Measurements from ENCODE around the gene ASNS. TPM values are rescaled to one million over a fixed set of nuclear protein-coding genes. Genes with fewer than 3 reads are reported as not detected.
"Not testable (repeated sequence)": the region's sequence is repeated elsewhere in the genome, so short reads cannot be mapped to it uniquely, and the experiment has no call there.

The ASNS gene, protein sequence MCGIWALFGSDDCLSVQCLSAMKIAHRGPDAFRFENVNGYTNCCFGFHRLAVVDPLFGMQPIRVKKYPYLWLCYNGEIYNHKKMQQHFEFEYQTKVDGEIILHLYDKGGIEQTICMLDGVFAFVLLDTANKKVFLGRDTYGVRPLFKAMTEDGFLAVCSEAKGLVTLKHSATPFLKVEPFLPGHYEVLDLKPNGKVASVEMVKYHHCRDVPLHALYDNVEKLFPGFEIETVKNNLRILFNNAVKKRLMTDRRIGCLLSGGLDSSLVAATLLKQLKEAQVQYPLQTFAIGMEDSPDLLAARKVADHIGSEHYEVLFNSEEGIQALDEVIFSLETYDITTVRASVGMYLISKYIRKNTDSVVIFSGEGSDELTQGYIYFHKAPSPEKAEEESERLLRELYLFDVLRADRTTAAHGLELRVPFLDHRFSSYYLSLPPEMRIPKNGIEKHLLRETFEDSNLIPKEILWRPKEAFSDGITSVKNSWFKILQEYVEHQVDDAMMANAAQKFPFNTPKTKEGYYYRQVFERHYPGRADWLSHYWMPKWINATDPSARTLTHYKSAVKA
- total RNA-seq: 100 to 1,000 TPM; 100 to 142 (median 120) TPM

DNA sequence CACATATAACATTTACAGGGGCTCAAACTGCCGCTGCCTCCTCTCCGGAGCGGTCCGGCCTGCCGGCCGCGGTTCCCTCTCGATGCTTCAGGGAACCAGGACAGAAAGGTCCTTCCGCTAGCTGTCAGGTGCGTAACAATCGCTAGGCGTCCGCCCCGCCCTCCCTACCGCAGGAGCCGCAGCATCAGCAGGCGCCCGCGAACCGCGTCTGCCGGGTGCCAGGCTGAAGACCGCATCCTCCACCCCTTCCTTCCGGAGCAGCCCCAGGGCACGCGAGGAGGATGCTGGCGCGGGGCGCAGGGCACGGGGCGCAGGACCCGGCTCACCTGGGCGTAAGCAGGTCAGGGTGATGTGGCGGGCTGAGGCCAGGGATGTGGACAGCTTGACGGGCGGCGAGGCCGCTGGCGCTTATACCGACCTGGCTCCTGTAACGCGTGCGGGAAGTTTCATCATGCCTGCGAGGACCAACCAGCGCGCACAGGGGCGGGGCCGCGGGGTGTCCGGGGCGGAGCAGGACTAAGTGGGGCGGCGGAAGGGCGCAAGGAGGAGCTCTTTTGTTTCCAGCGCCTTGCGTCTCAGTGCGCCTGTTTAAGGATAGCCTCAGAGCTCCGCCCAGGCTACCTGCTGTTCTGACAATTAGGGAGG lies at the start of gene ASNS:
Gene ASNS, minus strand, starts transcription at position 384 of the 645 bp plus-strand sequence. CDS start 3,252 bp downstream, outside the sequence.
- H3K4me1 Mint-ChIP-seq (ENCODE audit: low read depth): peaks cover 8% of the 10 kb centered on the region
- DNase-seq (peak; percentile 87), ATAC-seq (peak; percentile 96 to 97)
- H3K9me3 Mint-ChIP-seq: no peaks in the 10 kb centered on the region
- peaks cover 23% of the 10 kb centered on the region for H3K36me3 Mint-ChIP-seq (ENCODE audit: insufficient read depth)
- H3K4me3 Mint-ChIP-seq: peak within 1 kb of the TSS; percentile 92
- no peaks in the 10 kb centered on the region for H3K27me3 Mint-ChIP-seq (ENCODE audit: low read depth)

DNA sequence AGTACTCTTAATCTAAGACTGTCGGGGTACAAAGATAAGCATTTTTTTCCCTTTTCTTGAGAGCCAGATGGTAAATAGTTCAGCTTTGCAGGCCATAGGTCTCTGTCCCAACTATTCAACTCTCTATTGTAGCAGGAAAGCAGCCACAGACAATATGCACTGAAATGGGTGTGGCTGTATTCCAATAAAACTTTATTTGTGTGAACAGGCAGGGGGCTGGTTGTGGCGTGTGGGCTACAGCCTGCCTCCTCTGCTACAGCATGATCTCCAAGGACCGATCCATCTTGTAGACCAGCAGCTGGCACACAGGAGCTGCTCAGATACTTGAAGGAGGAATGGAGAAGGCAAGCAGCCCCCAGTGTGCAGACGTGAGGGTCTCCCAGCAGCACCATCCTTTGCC lies 49.0 kb upstream of the ASNS start:
- H3K27me3 Mint-ChIP-seq (ENCODE audit: low read depth); H3K4me1 Mint-ChIP-seq (ENCODE audit: low read depth); DNase-seq; H3K36me3 Mint-ChIP-seq (ENCODE audit: insufficient read depth); ATAC-seq; H3K4me3 Mint-ChIP-seq; H3K9me3 Mint-ChIP-seq: not testable (repeated sequence)

DNA sequence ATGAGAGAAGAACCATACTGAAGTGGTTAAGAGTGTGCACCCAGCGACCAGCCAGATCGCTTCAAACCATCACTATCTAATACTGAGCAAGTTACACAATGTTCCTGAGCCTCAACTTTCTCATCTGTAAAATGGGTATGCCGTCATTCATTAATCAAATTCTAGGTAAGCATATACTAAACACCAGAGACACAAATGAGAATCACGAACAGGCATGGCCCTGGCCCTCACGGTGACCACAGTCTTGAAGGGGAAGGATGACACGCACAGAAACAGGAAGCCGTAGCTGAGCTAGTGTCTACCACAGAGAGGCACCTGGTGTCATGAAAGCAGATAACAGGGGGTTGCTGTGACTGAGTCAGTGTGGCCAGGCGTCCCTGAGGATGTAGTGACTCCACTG lies 43.1 kb upstream of the ASNS start:
- not testable (repeated sequence) for H3K4me1 Mint-ChIP-seq (ENCODE audit: low read depth); ATAC-seq; H3K36me3 Mint-ChIP-seq (ENCODE audit: insufficient read depth); H3K27me3 Mint-ChIP-seq (ENCODE audit: low read depth); H3K9me3 Mint-ChIP-seq; H3K4me3 Mint-ChIP-seq; DNase-seq

DNA sequence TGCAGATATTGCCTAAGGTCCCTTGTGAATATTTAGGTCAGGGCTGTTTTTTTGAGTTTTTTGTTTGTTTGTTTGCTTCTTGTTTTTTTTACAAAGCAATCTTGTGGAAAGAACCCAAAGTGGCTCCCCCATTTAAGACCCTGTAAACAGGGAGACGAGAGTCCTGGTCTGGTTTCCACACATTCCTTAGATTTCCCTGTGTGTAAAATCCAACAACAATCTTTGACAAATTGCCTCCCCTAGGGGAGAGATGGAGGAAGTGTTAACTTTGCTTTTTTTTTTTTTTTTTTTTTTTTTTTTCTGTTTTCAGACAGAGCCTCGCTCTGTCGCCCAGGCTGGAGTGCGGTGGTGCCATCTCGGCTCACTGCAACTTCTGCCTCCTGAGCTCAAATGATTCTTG lies 40.1 kb upstream of the ASNS start:
- not testable (repeated sequence) for H3K9me3 Mint-ChIP-seq; H3K36me3 Mint-ChIP-seq (ENCODE audit: insufficient read depth); H3K4me1 Mint-ChIP-seq (ENCODE audit: low read depth); H3K4me3 Mint-ChIP-seq; ATAC-seq; H3K27me3 Mint-ChIP-seq (ENCODE audit: low read depth); DNase-seq

DNA sequence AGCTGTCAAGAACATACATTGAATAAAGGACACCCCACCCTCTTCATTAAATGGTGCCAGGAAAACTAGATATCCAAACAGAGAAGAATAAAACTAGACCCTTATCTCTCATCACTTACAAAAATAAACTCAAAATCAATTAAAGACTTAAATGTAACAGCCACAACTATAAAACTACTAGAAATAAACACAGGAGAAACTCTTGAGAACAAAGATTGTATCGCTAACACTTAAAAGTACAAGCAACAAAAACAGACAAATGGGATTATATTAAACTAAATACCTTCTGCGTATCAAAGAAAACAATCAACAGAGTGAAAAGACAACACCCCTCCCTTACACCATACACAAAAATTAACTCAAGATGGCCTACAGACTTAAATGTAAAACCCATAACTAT lies 24.7 kb upstream of the ASNS start:
- H3K27me3 Mint-ChIP-seq (ENCODE audit: low read depth); H3K9me3 Mint-ChIP-seq; DNase-seq; H3K4me3 Mint-ChIP-seq; H3K36me3 Mint-ChIP-seq (ENCODE audit: insufficient read depth); ATAC-seq; H3K4me1 Mint-ChIP-seq (ENCODE audit: low read depth): not testable (repeated sequence)

DNA sequence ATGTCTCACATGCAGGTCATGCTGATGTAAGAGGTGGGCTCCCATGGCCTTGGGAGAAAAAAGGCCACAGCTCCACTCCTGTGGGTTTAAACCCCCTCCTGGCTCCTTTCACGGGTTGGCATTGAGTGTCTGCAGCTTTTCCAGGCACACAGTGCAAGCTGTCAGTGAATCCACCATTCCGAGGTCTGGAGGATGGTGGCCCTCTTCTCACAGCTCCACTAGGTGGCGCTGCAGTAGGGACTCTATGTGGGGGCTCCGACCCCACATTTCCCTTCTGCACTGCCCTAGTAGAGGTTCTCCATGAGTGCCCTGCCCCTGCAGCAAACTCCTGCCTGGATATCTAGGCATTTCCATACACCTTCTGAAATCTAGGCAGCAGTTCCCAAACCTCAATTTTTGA lies 19.5 kb upstream of the ASNS start:
- H3K9me3 Mint-ChIP-seq: peaks cover 12% of the 10 kb centered on the region
- not testable (repeated sequence) for H3K4me3 Mint-ChIP-seq; H3K36me3 Mint-ChIP-seq (ENCODE audit: insufficient read depth); DNase-seq; H3K27me3 Mint-ChIP-seq (ENCODE audit: low read depth); H3K4me1 Mint-ChIP-seq (ENCODE audit: low read depth); ATAC-seq

DNA sequence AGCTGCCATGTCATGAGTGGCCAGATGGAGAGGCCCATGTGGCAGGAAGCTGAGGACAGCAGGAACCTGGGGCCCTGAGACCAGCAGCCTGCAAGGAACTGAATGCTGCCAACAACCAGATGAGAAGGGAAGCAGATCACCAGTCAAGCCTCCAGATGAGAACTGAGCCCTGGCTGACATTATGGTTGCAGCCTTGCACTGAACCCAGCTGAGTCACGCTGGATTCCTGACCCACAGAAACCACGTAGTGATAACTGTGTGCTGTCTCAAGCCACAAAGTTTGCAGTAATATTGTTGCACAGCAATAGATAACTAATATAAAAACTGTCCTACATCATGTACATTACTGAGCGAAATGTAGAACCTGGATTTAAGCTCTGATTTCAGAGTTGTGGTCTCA lies 7.3 kb upstream of the ASNS start:
- H3K4me1 Mint-ChIP-seq (ENCODE audit: low read depth); H3K4me3 Mint-ChIP-seq; H3K9me3 Mint-ChIP-seq; DNase-seq; H3K27me3 Mint-ChIP-seq (ENCODE audit: low read depth); ATAC-seq; H3K36me3 Mint-ChIP-seq (ENCODE audit: insufficient read depth): not testable (repeated sequence)

DNA sequence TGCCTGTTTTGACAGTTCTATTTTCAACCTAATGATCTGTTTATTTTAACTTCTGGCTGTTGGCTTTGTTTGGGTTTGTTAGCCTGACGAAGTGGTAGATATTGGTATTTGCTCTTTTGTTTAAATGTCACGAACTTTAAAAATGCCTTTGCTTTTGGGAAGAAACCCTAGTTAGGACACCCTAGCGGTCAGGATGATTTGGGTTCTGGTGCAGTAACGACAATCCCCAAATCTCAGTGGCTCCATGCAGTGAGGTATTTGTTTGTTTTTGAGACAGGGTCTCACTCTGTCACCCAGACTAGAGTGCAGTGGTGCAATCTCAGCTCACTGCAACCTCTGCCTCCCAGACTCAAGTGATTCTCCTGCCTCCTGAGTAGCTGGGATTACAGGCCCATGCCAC lies 2.7 kb upstream of the ASNS start:
- not testable (repeated sequence) for H3K9me3 Mint-ChIP-seq; H3K4me3 Mint-ChIP-seq; ATAC-seq; H3K27me3 Mint-ChIP-seq (ENCODE audit: low read depth); H3K36me3 Mint-ChIP-seq (ENCODE audit: insufficient read depth); DNase-seq; H3K4me1 Mint-ChIP-seq (ENCODE audit: low read depth)

DNA sequence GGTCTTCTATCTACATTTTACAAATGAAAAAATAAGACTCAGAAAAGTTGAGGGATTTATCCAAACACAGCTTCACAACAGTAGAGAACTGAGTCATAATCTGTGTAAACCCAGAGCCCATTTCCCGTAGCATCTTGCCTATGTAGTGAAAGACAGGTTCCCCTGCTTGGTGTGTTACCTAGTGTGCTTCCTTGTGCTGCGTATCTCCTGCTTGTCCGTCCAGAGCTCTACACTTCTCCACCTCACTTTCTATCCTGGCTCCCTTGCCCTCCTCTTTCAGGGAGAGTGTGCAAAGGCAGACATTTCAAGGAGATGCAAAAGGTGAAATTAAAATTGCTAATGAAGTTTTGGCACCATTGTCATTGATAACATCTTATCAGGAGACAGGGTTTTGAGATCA lies 1.4 kb upstream of the ASNS start:
- peaks cover 15% of the 10 kb centered on the region for H3K36me3 Mint-ChIP-seq (ENCODE audit: insufficient read depth)
- no peak for ATAC-seq
- H3K27me3 Mint-ChIP-seq (ENCODE audit: low read depth): no peaks in the 10 kb centered on the region
- DNase-seq: no peak
- peaks cover 8% of the 10 kb centered on the region for H3K4me1 Mint-ChIP-seq (ENCODE audit: low read depth)
- H3K4me3 Mint-ChIP-seq: no peak overlapping the region
- no peaks in the 10 kb centered on the region for H3K9me3 Mint-ChIP-seq

DNA sequence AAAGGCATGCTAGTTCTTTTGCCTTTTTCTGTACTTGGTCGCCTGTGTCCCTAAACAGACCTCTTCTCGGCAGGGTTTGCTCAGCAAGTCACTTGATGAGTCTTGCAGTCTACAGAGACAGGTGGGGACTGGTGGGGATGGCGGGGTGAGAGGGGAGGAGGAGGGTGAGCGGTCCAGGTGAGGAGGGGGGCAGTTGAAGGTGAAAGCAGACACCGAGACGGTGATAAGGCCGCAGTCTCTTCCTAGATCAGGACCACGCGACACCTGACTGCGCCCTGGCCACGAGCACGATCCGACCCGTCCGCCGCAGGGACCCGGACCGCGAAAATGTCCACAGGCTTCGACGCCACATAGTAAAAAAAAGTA lies 566 bp downstream of the ASNS start:
- Mint-ChIP-seq H3K4me1 (ENCODE audit: low read depth) (peaks cover 8% of the 10 kb centered on the region), H3K27me3 (ENCODE audit: low read depth) (no peaks in the 10 kb centered on the region), H3K4me3 (peak overlapping the region; percentile 92), H3K9me3 (no peaks in the 10 kb centered on the region), H3K36me3 (ENCODE audit: insufficient read depth) (peaks cover 23% of the 10 kb centered on the region)
- ATAC-seq (peak; percentile 28 to 30), DNase-seq (peak; percentile 34)

DNA sequence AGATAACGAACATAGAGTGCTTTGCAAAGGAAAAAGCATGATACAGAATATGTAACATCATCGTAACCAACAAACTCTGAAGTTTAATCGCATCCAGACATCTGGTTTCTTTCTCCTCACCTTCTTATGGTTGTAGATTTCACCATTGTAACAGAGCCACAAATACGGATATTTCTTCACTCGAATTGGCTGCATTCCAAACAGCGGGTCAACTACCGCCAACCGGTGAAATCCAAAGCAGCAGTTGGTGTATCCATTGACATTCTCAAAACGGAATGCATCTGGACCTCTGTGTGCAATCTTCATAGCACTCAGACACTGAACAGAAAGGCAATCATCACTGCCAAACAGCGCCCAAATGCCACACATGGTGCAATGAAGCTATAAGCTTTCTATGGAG lies 3.4 kb downstream of the ASNS start:
- Mint-ChIP-seq H3K9me3 (no peaks in the 10 kb centered on the region), H3K4me3 (no peak overlapping the region), H3K27me3 (ENCODE audit: low read depth) (no peaks in the 10 kb centered on the region), H3K36me3 (ENCODE audit: insufficient read depth) (peaks cover 40% of the 10 kb centered on the region), H3K4me1 (ENCODE audit: low read depth) (peaks cover 8% of the 10 kb centered on the region)
- ATAC-seq: no peak
- no peak for DNase-seq

DNA sequence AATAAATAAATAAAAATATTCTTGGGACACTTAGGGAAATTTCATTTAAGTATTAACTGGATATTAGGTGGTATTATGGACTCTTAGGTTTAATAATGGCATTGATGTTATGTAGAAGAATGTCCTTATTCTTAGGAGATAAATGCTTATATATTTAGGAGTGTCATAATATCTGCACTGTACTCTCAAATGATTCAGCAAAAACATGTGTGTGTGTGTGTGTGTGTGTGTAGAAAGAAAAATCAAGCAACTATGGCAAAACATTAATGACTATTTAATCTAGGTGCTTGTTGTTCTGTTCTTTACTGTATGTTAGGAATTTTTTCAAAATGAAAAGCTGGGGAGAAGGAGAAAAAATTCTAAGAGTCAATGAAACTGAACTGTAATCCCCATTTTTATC lies 3.9 kb downstream of the ASNS start:
- no peak overlapping the region for H3K4me3 Mint-ChIP-seq
- peaks cover 40% of the 10 kb centered on the region for H3K36me3 Mint-ChIP-seq (ENCODE audit: insufficient read depth)
- no peak for ATAC-seq
- H3K9me3 Mint-ChIP-seq: no peaks in the 10 kb centered on the region
- no peak for DNase-seq
- no peaks in the 10 kb centered on the region for H3K27me3 Mint-ChIP-seq (ENCODE audit: low read depth)
- peaks cover 8% of the 10 kb centered on the region for H3K4me1 Mint-ChIP-seq (ENCODE audit: low read depth)

DNA sequence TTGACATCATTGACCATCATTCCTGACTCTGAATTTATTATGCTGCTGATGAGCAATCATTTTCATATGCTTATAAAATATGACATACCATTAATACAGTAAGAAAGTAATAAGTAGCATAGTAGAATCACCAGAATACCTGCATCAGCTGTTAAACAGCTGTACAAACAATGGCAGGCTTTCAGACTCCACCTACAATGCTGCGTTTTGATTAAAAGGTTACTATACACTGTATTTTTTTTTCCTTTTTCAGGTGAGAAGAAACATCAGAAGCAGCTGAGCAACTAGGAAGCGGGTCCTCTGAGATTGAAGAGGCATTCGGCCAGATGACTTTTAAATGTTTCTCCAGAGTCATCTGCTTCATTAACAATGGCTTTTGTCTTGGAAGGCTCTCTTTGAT lies 7.1 kb downstream of the ASNS start:
- DNase-seq (no peak), ATAC-seq (no peak)
- Mint-ChIP-seq H3K4me1 (ENCODE audit: low read depth) (no peaks in the 10 kb centered on the region), H3K27me3 (ENCODE audit: low read depth) (no peaks in the 10 kb centered on the region), H3K36me3 (ENCODE audit: insufficient read depth) (peaks cover 50% of the 10 kb centered on the region), H3K4me3 (no peak overlapping the region), H3K9me3 (no peaks in the 10 kb centered on the region)

DNA sequence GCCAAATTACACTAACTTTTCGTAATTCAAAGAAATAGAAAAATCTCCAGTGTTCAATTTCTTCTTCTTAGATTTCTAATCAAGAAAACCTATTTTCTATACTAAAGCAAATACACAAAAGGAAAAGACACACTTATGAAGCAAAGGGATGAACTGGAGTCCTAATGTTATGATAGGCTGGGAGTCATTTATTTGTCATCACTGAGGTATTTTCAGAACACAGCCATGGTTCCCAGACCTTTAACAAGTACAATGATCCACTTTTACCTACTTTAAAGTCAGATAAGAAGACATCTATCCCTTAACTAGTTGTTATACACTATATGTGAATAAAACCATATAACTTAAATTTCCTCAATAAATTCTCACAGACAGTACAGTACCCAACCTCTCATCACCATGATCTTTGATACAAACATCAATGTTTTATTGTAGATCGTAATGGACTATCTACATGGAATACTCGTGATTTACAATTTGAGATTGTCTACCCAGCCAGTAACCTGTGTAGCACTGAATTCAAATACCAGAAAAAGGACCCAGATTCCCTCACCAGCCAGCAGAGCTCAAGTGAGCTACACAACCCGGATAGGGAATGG lies 12.5 kb downstream of the ASNS start:
- Mint-ChIP-seq H3K36me3 (ENCODE audit: insufficient read depth) (peaks cover 56% of the 10 kb centered on the region), H3K4me1 (ENCODE audit: low read depth) (no peaks in the 10 kb centered on the region)
- no peak for ATAC-seq

DNA sequence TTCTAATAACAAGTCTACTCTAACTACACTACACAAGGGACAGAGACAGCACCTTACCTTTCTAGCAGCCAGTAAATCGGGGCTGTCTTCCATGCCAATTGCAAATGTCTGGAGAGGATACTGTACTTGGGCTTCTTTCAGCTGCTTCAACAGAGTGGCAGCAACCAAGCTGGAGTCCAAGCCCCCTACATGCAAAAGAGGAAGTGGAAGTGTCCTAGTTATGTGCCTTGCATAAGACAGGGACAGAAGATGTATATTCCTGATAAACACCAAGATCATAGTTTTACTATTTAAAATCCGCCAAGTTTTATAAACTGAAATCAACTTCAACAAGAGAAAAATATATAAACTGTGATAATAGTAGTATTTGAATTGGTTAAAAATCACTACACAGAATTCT lies 14.0 kb downstream of the ASNS start:
- ATAC-seq (no peak), DNase-seq (no peak)
- Mint-ChIP-seq H3K4me3 (no peak overlapping the region), H3K36me3 (ENCODE audit: insufficient read depth) (peaks cover 62% of the 10 kb centered on the region), H3K4me1 (ENCODE audit: low read depth) (no peaks in the 10 kb centered on the region), H3K9me3 (no peaks in the 10 kb centered on the region), H3K27me3 (ENCODE audit: low read depth) (no peaks in the 10 kb centered on the region)

More for the DNA sequence above, 12.5 kb downstream of the ASNS start:
- no peak for DNase-seq
- Mint-ChIP-seq H3K27me3 (ENCODE audit: low read depth) (no peaks in the 10 kb centered on the region), H3K4me3 (no peak overlapping the region), H3K9me3 (no peaks in the 10 kb centered on the region)

Data from activated T-cell treated with anti-CD3 and anti-CD28 coated beads, Interleukin-2, amount 50 U/mL, for 4 hours (primary cell).